AG09319 (cell line): ENCODE results near the gene DCC.

Source experiments
- DNase-seq: peaks from one replicate; pipeline ENCODE4 v3.0.0-alpha.2; 2010; ENCODE audit warnings: low read depth; ENCODE audit errors: extremely low read depth
- CTCF ChIP-seq: IDR thresholded peaks from 2 replicates; pipeline ENCODE4 v1.5.1; 2011; ENCODE audit warnings: low read depth, mild to moderate bottlenecking, inconsistent platforms, low read length, moderate library complexity

Gene DCC

GRCh38 chr18:53319628-53320027 is 979.6 kb downstream of the DCC start:
- no peak for TF ChIP-seq CTCF
- DNase-seq = no peak

GRCh38 chr18:53322163-53322562 is 982.2 kb downstream of the DCC start:
- TF ChIP-seq CTCF = no peak
- DNase-seq = no peak

- no peak for TF ChIP-seq CTCF
- no peak for DNase-seq
These were observed 984.4 kb downstream of the DCC start for GRCh38 chr18:53324353-53324752.

GRCh38 chr18:53360501-53361443 is 1020.8 kb downstream of the DCC start:
- DNase-seq = no peak
- no peak for TF ChIP-seq CTCF

GRCh38 chr18:53375621-53376020 is 1035.6 kb downstream of the DCC start:
- no peak for TF ChIP-seq CTCF
- DNase-seq = no peak

GRCh38 chr18:53380063-53380639 is 1040.2 kb downstream of the DCC start:
- TF ChIP-seq CTCF = peak; percentile 25
- no peak for DNase-seq

- TF ChIP-seq CTCF = no peak
- no peak for DNase-seq
These were observed 1042.9 kb downstream of the DCC start for GRCh38 chr18:53382870-53383269.
